Measurements from ENCODE around the gene VPS13A.

Gene VPS13A

GRCh38 chr9:77440057-77440456 lies 262.7 kb downstream of the VPS13A start (continued):
- TF ChIP-seq ZBTB10 (tag by site-specific recombination; IDR thresholded peaks at IDR 0.05) (no peak), ZNF10 (tag by site-specific recombination; IDR thresholded peaks at IDR 0.05) (no peak), ZNF654 (tag by site-specific recombination; IDR thresholded peaks at IDR 0.05; ENCODE audit: low read depth) (no peak), ZNF580 (tag by site-specific recombination; IDR thresholded peaks at IDR 0.05) (no peak), ZNF555 (tag by site-specific recombination; conservative IDR thresholded peaks at IDR 0.05) (no peak), SP7 (tag by site-specific recombination; IDR thresholded peaks at IDR 0.05) (no peak), ZNF596 (tag by site-specific recombination; IDR thresholded peaks at IDR 0.05) (no peak), ZNF48 (tag by site-specific recombination; IDR thresholded peaks at IDR 0.05) (no peak), ZNF510 (tag by site-specific recombination; IDR thresholded peaks at IDR 0.05; ENCODE audit: insufficient replicate concordance) (no peak), ZNF155 (tag by site-specific recombination; IDR thresholded peaks at IDR 0.05) (no peak), ZNF548 (tag by site-specific recombination; IDR thresholded peaks at IDR 0.05) (no peak), ZNF398 (tag by site-specific recombination; IDR thresholded peaks at IDR 0.05) (no peak), ZFHX2 (tag by site-specific recombination; conservative IDR thresholded peaks at IDR 0.05) (no peak), SETDB1 (IDR thresholded peaks at IDR 0.05; ENCODE audit: insufficient read length, low read length) (no peak), ZNF223 (tag by site-specific recombination; IDR thresholded peaks at IDR 0.05) (no peak), ZNF2 (tag by site-specific recombination; IDR thresholded peaks at IDR 0.05) (no peak), SALL2 (tag by site-specific recombination; IDR thresholded peaks at IDR 0.05; ENCODE audit: borderline replicate concordance) (no peak), ZNF544 (tag by site-specific recombination; IDR thresholded peaks at IDR 0.05) (no peak), ZNF248 (tag by site-specific recombination; IDR thresholded peaks at IDR 0.05) (no peak), GLIS1 (tag by site-specific recombination; IDR thresholded peaks at IDR 0.05) (0 out of 2 replicates have a peak, but pooled peaks have one; percentile 7), ZFP69B (tag by site-specific recombination; IDR thresholded peaks at IDR 0.05) (peak; percentile 43; the same call in 1 of the 2 replicates), ZNF140 (tag by site-specific recombination; IDR thresholded peaks at IDR 0.05) (no peak), ZNF19 (tag by site-specific recombination; IDR thresholded peaks at IDR 0.05; ENCODE audit: low read depth) (no peak), ZNF768 (tag by site-specific recombination; IDR thresholded peaks at IDR 0.05) (no peak), ZFP3 (tag by site-specific recombination; IDR thresholded peaks at IDR 0.05; ENCODE audit: low read depth) (no peak), ZNF18 (tag by site-specific recombination; IDR thresholded peaks at IDR 0.05) (no peak), ZXDB (tag by site-specific recombination; IDR thresholded peaks at IDR 0.05) (no peak), PRDM2 (tag by site-specific recombination; IDR thresholded peaks at IDR 0.05; ENCODE audit: borderline replicate concordance) (no peak), ZNF138 (tag by site-specific recombination; IDR thresholded peaks at IDR 0.05; ENCODE audit: borderline replicate concordance) (no peak)

Data from HEK293 (cell line).